SIG-M5 treated with dmso at 0.1 percent for 504 hours (cell line): ENCODE results near the gene STK24.
"Not testable (repeated sequence)": the region's sequence is repeated elsewhere in the genome, so short reads cannot be mapped to it uniquely, and the experiment has no call there.

Experiments used
- DNase-seq: peaks from one replicate; lab custom pipeline; 2025; ENCODE audit not compliant: unreplicated experiment; lab: John Stamatoyannopoulos, UW

Gene STK24

GRCh38 chr13:98576963-98577835 is at the start of gene STK24:
STK24 (minus strand) TSS chr13:98577107; CDS start chr13:98576786, 321 bp downstream.
- DNase-seq = peak; percentile 24

GRCh38 chr13:98626298-98626935 is 49.5 kb upstream of the STK24 start:
- DNase-seq = no peak

- DNase-seq = not testable (repeated sequence)
These were observed 47.7 kb upstream of the STK24 start for GRCh38 chr13:98624589-98624988.

- no peak for DNase-seq
These were observed 46.0 kb upstream of the STK24 start for GRCh38 chr13:98622931-98623331.

GRCh38 chr13:98619556-98619955 is 42.6 kb upstream of the STK24 start:
- DNase-seq = no peak

GRCh38 chr13:98615595-98615994 is 38.7 kb upstream of the STK24 start:
- DNase-seq = not testable (repeated sequence)

- DNase-seq = no peak
These were observed 36.7 kb upstream of the STK24 start for GRCh38 chr13:98613591-98613990.

- peak; percentile 20 for DNase-seq
These were observed 32.8 kb upstream of the STK24 start for GRCh38 chr13:98609756-98610155.

- DNase-seq = no peak
These were observed 29.4 kb upstream of the STK24 start for GRCh38 chr13:98606296-98606695.

- no peak for DNase-seq
These were observed 22.8 kb upstream of the STK24 start for GRCh38 chr13:98599502-98600328.

- DNase-seq = no peak
These were observed 21.1 kb upstream of the STK24 start for GRCh38 chr13:98598043-98598442.

- no peak for DNase-seq
These were observed 18.2 kb upstream of the STK24 start for GRCh38 chr13:98595134-98595533.

- no peak for DNase-seq
These were observed 15.4 kb upstream of the STK24 start for GRCh38 chr13:98592362-98592732.

GRCh38 chr13:98591721-98592361 is 14.9 kb upstream of the STK24 start:
- DNase-seq = no peak

- not testable (repeated sequence) for DNase-seq
These were observed 13.6 kb upstream of the STK24 start for GRCh38 chr13:98590471-98590870.

- not testable (repeated sequence) for DNase-seq
These were observed 12.6 kb upstream of the STK24 start for GRCh38 chr13:98589516-98589915.

GRCh38 chr13:98586400-98587345 is 9.8 kb upstream of the STK24 start:
- no peak for DNase-seq

GRCh38 chr13:98585946-98586345 is 9.0 kb upstream of the STK24 start:
- DNase-seq = no peak

- no peak for DNase-seq
These were observed 8.5 kb upstream of the STK24 start for GRCh38 chr13:98585398-98585754.
